ENCODE results near the gene UBE2Z. TPM values are rescaled to one million over a fixed set of nuclear protein-coding genes. Genes with fewer than 3 reads are reported as not detected.

Gene UBE2Z
- total and polyA plus RNA-seq, 2 of the 13 experiments (the other 11 are each of a cell fraction or from before 2014, with no cell fraction given) = 63.2 to 122 TPM

GRCh38 chr17:48871551-48872351 is 36.5 kb upstream of the UBE2Z start (continued):
- TF ChIP-seq LRRFIP1 (CRISPR knock-in tag; conservative IDR thresholded peaks at IDR 0.05) (no peak), RELA (CRISPR knock-in tag; IDR thresholded peaks at IDR 0.05) (peak; percentile 99), ATF4 (CRISPR knock-in tag; IDR thresholded peaks at IDR 0.05) (peak in 1 of 2 experiments; percentile 78; a peak in 1 of 4 replicates), REL (CRISPR knock-in tag; conservative IDR thresholded peaks at IDR 0.05) (peak; percentile 77), JUND (CRISPR knock-in tag; IDR thresholded peaks at IDR 0.05) (0 out of 2 replicates have a peak, but pooled peaks have one; percentile 39), ZFP82 (CRISPR knock-in tag; IDR thresholded peaks at IDR 0.05; ENCODE audit: borderline replicate concordance) (peak; percentile 89; the same call in 1 of the 2 replicates), SOX6 (IDR thresholded peaks at IDR 0.05) (no peak), SOX6 (CRISPR knock-in tag; IDR thresholded peaks at IDR 0.05) (peak; percentile 97), SP5 (CRISPR knock-in tag; IDR thresholded peaks at IDR 0.05; ENCODE audit: borderline replicate concordance, low read depth) (peak; percentile 100), RORA (CRISPR knock-in tag; IDR thresholded peaks at IDR 0.05) (no peak), EP300 (IDR thresholded peaks at IDR 0.05; ENCODE audit: low read depth in 2 of 2, low read length in 2 of 2) (peak; percentile 98), EP300 (CRISPR knock-in tag; IDR thresholded peaks at IDR 0.05; ENCODE audit: borderline replicate concordance) (peak; percentile 96), ZXDC (CRISPR knock-in tag; IDR thresholded peaks at IDR 0.05) (0 out of 2 replicates have a peak, but pooled peaks have one; percentile 17), ZNF629 (CRISPR knock-in tag; conservative IDR thresholded peaks at IDR 0.05) (peak; percentile 64), AKNA (CRISPR knock-in tag; IDR thresholded peaks at IDR 0.05; ENCODE audit: borderline replicate concordance) (no peak), ZNF331 (CRISPR knock-in tag; IDR thresholded peaks at IDR 0.05) (peak; percentile 97)

Measured in HepG2 (cell line).